Fibroblast of skin of left quadriceps (primary cell): ENCODE results near the gene GATAD1.
"Not testable (repeated sequence)": the region's sequence is repeated elsewhere in the genome, so short reads cannot be mapped to it uniquely, and the experiment has no call there.

Source experiments
- DNase-seq, 2 experiments: peaks; one replicate each; pipeline ENCODE4 v3.0.0-alpha.2; 2013; ENCODE audit warnings: low read depth in 2 of 2

Gene GATAD1, protein sequence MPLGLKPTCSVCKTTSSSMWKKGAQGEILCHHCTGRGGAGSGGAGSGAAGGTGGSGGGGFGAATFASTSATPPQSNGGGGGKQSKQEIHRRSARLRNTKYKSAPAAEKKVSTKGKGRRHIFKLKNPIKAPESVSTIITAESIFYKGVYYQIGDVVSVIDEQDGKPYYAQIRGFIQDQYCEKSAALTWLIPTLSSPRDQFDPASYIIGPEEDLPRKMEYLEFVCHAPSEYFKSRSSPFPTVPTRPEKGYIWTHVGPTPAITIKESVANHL

DNA sequence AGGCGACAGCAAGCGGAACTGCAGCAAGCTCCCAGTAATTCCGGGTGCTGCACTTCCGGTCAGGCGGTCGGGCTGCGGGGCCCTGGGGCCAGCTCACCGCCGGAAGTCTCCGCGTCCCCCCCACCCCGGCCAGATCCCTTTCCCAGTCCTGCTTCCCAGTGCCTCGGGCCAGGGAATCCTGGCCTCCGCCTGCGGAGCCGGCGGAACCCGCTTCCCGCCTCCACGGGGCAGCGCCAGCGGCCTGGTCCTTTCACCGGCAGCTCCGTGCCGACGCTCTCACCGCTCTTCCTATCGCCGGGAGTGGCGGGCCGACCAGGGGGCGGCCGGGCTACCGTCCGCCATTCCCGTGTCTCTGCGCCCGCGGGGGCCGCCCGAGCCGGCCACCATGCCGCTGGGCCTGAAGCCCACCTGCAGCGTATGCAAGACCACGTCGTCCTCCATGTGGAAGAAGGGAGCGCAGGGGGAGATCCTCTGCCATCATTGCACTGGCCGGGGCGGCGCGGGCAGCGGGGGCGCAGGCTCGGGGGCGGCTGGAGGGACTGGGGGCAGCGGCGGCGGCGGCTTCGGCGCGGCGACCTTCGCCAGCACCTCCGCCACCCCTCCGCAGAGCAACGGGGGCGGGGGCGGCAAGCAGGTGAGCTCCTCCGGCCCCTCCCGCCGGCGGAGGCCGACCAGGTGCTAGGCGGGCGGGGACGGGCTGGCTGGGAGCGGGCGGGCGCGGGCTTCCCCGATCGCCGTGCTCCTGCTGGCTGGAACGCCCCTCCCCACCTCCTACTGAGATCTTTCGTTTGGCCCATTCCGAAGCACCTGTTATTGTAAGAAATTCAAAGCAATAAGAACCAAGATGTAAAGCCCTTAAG is at the start of gene GATAD1:
Gene GATAD1, plus strand, starts transcription at position 138 of the 860 bp plus-strand sequence. Its CDS starts 248 bp downstream, at position 386.
- peak in 1 of 2 experiments; percentile 78 for DNase-seq

DNA sequence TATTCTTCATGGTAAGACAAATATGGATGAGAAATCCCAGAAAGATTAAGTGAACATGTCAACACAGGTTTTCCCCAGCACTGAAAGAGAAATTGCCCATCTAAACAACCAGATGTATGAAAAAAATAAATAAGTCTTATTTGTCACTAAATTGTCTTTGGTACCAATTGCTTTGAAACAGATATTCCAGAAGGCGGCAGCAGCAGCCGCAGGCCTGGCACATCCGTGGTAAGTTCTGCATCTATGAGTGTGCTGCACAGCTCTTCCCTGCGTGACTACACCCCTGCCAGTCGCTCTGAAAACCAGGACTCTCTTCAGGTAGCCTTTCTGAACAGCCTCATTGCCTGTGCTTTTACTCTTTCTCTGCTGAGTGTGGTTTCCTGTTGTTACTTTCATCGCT is 49.7 kb upstream of the GATAD1 start:
- DNase-seq: no peak

DNA sequence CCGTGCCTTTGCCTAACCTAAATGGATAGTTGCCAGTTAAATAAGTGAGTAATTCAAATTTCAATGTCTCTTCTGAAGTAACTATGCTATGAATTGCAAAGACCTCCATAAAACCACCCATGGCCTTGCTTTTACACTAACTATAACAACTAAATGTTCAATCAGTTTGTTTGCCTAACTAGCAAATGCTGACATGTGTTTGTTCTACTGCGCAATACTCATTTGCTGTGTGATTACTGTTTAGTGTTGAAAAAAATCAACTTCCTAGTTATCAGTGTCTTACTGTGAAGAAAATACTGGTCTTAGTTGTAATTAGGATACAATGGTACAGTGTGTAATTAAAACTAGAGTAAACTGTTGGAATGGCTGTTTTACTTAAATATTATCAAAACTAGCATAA is 47.3 kb upstream of the GATAD1 start:
- no peak for DNase-seq

DNA sequence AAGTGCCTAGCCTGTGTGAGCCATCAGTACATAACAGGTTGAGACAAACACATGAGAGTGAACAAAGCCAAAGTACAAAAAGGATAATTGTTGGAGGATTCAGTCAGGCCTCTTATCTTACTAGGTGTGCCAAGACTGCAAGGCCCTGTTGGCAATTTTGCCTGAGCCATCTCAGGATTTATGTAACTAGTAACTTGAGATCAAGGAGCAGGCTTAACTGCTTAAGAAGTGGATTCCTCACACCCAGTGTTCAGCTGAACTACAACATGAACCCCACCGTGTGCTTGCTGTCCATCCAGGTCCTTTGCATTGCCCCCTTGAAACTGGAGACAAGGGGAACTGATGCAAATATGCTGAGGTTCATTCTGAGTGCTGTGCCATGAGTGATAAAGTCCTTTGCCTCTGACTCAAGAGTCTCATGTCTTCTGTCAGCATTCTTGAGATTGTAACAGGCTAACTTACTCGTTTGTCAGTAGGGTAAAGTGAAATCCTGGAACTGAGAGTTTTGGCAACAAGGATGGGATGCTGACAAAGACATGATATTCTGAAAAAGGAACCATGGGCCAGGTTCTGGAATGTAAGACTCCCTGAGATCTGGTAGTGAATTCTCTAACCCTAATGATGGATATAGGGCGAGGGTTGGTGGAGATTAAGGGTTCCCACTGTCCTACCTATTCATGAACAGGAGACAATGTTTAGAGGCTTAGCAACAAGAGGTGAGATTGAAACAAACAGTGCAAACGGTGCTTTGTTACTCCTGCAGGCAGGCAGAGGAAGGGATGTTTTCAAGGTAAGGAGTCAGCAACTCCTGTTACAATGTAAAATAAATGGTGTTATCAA is 44.1 kb upstream of the GATAD1 start:
- no peak for DNase-seq

DNA sequence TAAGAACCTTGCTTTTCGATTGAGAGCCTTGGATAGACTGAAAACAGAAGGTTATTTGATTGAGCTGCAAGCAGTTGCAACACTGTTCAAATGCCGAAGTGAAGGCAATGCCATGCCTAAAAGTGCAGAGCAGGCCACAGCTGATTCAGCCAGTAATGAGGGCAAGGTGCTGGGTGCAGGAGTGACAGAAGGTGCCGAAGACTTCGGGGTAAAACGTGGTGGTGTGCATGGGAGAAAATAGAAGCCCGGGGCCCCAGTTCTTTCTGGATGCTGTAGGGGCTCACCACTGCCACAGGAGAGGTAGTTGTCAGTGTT is 43.6 kb upstream of the GATAD1 start:
- DNase-seq: no peak

DNA sequence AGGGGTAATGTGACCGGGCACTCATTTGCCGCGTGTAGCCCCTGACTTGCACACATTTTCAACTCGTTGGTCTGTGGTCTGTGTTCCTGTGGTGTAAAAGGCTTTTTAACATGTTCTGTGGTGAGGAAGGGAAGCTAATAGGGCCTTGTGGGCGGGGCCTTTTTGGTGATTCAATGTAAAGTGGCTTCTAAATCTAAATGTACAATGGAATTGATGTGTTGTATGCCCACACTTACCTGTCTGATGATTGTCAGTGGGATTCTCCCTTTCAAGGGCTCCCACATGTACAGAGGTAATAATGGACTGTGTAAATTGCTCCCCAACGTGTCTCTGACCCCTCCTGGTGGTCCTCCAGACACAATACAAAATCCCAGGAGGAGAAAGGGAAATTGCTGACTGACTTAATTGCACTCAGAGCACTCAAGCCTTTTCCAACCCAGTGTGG is 43.1 kb upstream of the GATAD1 start:
- DNase-seq: no peak

DNA sequence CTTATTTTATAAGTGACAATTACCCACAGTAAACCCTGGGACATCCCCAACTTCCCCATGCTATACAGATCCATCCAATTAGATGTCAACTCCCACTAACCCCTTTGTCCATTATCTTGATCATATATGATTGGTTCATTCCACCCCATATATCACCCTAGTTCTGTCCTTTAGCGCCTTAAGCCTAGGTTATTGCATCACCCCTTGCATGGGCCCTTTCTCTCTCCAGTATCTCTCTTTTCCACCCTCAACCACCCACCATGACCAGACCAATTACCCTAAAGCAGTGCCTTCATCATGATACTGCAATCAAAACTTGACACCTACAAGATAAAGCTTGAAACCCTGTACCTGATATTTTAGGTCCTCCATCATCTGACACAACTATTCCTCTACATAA is 37.9 kb upstream of the GATAD1 start:
- no peak for DNase-seq

DNA sequence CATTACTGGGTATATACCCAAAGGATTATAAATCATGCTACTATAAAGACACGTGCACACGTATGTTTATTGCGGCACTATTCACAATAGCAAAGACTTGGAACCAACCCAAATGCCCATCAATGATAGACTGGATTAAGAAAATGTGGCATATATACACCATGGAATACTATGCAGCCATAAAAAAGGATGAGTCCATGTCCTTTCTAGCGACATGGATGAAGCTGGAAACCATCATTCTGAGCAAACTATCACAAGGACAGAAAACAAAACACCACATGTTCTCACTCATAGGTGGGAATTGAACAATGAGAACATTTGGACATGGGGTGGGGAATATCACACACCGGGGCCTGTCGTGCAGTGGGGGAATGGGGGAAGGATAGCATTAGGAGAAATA is 37.1 kb upstream of the GATAD1 start:
- DNase-seq: not testable (repeated sequence)

DNA sequence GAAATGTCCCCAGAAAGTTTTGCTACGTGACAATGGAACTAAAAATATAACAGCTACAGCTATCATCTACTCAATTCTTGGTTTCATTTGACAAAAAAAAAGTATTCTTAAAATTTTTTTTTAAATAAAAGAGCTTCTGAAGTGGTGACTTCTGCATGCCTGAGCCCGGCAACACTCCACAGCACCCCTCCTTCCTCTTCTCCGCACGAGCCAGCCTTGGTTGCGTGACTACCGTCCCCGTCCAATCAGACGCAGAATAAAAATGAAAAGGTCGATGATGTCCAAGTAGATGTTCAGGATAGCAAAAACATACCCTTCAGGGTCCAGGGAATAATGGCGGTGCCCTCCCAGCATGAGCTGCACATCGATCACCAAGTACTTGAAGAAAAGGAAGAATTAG is 34.5 kb upstream of the GATAD1 start:
- no peak for DNase-seq

DNA sequence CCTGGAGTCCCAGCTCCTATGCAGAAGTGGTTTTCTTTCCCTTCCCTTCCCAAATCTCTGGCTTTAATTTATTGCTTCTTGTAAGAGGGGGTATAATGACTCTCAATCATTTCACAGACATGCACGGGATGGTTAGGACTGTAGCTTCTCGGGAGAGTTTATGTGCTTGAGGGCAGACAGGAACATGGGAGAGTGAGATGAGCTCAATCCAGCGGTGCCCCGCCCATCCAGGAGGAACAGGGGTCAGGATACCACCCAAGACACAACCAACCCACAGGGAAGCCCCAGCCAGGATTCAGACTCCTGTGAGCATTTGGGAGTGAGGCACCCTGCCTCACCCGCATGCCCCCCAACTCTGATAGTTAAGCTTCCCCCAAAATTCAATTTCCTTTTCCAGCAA is 33.7 kb upstream of the GATAD1 start:
- DNase-seq: no peak

DNA sequence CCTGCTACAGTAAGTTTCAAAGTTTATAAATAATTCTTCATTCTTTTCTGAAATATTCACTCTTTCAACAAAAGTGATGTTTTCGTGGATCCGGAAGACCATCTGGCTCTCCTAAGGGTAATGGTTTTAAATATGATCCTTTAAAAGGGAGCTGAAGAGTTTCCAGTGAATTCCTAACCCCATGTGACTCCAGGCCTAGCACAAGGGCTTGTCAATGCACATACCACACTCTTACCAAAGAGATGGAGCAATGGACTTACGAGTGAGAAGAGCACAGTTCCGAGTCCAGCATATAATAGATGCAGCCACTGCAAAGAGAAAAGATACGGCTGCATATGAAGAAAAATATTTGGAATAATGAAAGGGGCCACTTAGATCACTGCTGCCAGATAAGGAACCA is 32.1 kb upstream of the GATAD1 start:
- no peak for DNase-seq

DNA sequence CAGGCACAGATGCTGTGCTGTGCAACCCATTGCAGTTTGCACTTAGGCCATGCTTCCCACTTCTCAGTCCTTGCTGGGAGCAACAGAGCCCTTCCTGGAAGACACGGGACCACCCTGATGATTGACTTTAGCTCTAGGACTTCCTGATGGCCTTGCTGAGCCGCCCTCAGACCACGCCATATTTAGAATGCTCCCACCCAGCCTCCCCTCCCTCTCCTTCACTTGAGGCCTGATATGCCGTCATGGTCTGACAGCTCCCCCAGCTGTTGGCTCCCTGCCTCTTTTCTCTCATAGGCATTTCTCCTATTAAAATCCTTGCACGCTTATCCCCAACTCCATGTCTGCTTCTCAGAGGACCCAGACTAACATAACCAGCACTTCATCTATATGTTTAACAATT is 29.4 kb upstream of the GATAD1 start:
- DNase-seq: no peak

DNA sequence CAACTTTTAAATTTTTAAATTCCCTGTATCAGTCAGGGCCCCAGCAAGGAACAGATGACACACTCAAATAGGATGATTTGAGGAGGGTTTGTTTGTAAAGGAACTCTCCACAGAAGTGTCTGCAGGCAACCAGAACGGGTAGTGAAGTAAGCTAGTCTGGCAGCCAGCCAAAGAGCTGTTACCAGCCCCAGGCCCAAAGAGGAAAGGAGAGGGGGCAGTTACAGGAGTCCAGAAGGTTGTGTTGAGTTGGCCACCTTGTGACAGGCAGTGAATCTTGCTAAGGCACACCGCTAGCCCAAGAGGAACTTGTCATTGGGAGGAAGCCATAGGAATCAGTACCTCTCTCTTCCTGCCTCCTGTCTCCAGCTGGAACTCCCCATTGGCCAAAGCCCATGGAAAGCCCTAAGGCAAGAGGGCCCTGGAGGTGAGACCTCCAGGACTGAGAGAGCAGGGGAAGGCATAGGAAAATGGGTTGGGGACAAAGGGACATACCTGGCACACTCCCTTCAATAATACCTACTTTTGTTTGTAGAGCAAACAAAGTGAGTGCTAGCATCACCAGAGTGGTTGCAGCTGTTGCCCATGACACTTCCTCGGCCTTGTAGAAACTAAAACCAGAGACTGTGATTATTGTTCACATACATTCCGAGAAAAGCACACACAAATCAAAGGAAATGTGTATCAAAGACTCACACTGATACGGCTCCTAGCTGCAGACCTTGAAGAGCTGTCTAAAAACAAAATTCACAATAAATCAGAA is 25.4 kb upstream of the GATAD1 start:
- DNase-seq: no peak

DNA sequence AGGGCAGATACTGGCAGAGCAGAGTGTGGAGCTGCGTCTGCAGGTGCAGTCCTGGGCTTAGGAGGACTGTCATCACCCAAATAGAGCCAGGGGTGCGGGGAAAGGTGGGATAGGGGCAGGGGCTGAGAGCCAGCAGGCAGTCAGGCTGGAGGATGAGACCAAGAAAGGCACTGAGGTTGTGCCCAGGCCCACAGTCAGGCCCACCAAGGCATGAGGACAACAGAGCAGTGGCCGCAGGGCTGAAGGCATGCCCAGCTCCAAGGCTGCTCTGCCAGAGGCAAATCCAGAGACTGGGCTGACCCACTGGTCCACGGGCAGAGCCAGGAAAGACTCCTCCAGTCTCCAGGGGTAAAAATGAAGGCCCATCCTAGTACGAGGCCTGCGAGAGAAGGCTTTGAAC is 24.4 kb upstream of the GATAD1 start:
- DNase-seq: no peak

DNA sequence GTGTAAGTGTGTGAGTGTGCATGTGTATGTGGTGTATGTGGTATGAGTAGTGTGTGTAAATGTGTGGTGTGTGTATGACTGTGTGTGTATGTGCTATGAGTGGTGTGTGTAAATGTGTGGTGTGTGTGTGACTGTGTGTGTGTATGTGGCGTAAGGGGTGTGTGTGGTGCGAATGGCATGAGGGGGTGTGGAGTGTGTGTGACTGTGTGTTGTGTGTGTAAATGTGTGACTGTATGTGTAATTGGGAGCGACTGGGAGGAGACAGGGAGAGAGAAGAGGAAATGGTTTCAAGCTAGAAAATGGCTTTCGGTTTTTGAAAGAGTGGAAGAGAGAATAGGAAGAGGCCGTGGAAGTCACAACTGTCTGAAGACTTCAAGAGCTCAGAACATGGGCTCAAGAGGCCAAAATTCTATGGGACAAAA is 23.6 kb upstream of the GATAD1 start:
- no peak for DNase-seq

DNA sequence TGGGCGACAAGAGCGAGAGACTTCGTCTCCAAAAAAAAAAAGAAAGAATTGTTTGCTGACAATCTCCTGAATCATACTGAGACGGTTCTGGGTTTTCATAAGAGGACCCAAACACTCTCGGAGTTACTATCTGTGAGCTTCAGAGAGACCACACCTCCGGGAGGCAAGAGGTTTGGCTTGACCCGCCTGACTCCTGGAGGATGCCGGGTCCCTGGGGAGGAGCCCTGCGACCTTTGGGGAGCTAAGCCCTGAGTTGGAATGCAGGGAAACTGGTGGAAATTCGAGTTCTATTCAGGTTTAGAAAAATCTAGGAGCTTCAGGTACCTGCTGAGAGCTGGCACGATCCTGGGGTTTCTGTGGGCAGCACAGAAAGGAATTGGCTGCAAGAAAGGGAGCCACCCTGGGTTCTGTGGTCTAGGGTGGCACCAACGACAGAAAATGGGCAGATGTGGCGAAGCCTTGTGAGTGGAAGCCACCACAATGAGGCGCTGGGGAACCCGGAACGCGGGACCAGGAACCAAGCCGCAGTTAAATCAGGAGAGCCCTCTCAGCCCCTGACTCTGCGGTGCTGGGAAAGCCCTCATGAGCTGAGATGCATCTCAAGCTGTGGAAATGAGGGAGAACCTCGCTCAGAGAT is 21.9 kb upstream of the GATAD1 start:
- DNase-seq: no peak

DNA sequence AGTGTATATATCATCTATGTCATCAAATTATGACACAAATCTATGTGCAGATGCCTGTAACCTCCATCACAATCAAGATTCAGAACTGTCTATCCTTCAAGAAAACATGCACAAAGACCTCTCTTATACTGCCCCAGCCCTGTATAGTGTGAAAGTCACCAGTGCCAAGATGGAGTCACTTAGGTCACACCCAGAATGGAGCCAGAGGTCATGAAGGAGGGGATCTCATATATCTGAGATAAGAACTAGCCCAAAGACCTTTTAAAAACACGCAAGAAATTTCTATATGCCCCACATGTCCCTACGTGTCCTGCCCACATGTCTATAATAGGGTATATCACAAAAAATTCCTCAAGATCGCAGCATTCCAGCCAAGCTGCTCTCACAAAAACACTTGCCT is 20.1 kb upstream of the GATAD1 start:
- DNase-seq: no peak

DNA sequence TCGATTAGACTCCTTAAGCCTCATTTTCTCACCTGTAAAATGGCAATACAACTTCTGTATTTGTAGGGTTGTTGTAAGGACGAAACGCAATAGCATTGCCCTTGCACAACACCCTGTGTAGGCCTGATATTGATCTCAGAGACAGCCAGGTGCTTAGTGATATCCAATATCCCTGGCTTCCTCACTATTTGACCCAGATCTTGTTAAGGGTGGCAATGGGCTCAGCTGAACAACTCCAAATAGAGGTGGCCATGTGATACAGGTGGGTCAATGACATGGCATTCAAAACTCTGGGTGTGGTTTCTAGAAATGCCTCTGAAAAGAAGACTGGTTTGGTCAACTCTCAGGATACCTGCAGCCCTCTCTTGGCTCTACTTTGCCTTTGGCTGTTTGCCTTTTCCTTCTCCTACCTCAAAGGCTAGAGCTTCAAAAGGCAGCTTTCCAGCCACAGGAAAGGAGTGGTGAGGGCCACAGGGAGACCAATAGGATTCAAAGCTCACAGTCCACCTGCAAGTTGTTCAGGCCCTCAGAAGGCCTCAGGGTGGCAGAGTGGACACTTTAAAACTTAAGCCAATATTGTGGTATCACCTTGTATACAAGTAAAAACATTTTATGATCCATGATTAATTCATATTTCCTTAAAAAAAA is 14.9 kb upstream of the GATAD1 start:
- no peak for DNase-seq

DNA sequence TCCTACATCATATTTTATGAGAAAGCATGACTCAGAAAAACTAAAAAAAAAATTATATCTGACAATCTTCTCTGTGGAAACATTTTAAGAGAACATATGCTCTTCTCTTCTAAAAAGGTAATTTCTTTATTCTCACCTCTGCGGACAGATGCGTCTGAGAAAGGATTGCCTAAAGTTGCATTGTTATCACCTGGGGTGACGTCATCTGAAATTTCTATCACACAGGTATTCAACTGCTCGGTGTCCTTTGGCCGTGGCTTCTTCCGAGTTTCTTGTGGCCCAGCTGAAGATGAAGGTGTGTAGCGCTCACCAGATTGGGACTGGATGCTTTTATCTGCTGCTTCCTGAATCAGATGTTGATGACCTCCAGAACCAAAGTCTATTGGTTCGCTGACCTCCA is 14.3 kb upstream of the GATAD1 start:
- no peak for DNase-seq

DNA sequence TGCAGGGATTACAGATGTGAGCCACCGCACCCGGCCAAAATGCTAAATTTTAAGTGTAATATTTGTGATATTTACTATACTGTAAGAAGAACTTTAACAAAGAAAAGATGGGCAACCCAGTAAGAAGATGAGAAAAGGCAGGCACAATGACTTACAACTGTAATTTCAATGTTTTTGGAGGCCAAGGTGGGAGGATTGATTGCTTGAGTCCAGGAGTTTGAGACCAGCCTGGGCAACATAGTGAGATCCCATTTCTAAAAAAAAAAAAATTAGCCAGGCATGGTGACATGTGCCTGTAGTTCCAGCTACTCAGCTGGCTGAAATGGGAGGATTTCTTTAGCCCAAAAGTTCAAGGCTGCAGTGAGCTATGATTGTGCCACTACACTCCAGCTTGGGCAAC is 11.7 kb upstream of the GATAD1 start:
- DNase-seq: no peak
